IPS-18a (cell line): ENCODE measurements around the gene TIGD6.
"Not testable (repeated sequence)": the region's sequence is repeated elsewhere in the genome, so short reads cannot be mapped to it uniquely, and the experiment has no call there.

ENCODE experiments used
- H3K27ac ChIP-seq: one replicate; pipeline ENCODE4 v1.5.1; 2013; ENCODE audit warnings: low read length
- H3K27me3 ChIP-seq: one replicate; pipeline ENCODE4 v1.6.1; 2013; ENCODE audit warnings: mild to moderate bottlenecking, low read length; ENCODE audit not compliant: control insufficient read depth, insufficient read depth
- H3K36me3 ChIP-seq: one replicate; pipeline ENCODE4 v1.6.1; 2013; ENCODE audit warnings: low read depth, low read length; ENCODE audit not compliant: control insufficient read depth
- H3K4me1 ChIP-seq: one replicate; pipeline ENCODE4 v1.6.1; 2013; ENCODE audit warnings: low read depth, low read length; ENCODE audit not compliant: control insufficient read depth
- H3K4me3 ChIP-seq: one replicate; pipeline ENCODE4 v1.5.1; 2013; ENCODE audit warnings: low read length
- H3K9ac ChIP-seq: one replicate; pipeline ENCODE4 v1.6.1; 2013; ENCODE audit warnings: mild to moderate bottlenecking, low read length, moderate library complexity
- H3K9me3 ChIP-seq: one replicate; pipeline ENCODE4 v1.6.1; 2013; ENCODE audit warnings: low read depth, low read length; ENCODE audit not compliant: control insufficient read depth

Gene TIGD6

DNA sequence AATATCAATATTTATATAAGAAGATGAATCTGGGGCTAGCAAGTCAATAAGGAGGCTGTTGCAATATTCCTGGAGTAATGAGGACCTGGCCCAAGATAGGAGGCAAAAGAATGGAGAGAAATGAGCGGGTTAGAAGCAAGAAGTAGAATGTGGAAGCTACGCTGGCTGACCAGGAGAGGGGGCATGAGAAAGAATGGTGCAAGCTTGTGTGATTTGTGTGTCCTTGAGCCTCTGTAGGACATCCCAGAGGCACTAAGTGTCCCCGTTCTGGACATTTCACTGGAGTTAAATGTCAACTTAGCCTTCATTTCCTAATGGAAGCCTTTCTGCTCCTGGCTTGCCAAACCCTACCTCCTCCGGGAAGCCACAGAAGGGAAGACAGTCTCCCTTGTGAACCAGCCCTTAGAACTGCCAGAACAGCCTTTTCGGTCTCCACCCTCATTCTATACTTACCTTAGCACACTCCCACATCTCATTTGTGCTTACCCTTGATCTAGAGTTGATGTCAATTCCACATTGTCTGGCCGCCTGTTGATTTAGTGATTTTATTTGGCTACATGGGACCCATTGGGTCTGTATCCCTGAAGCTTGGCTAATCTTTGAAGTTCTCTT, 49.2 kb downstream of the TIGD6 start:
- Histone ChIP-seq H3K36me3 (no peaks in the 10 kb centered on the region), H3K9ac (no peak overlapping the region), H3K4me3 (no peak overlapping the region), H3K9me3 (no peaks in the 10 kb centered on the region), H3K27ac (no peak overlapping the region), H3K27me3 (no peaks in the 10 kb centered on the region), H3K4me1 (no peaks in the 10 kb centered on the region)

DNA sequence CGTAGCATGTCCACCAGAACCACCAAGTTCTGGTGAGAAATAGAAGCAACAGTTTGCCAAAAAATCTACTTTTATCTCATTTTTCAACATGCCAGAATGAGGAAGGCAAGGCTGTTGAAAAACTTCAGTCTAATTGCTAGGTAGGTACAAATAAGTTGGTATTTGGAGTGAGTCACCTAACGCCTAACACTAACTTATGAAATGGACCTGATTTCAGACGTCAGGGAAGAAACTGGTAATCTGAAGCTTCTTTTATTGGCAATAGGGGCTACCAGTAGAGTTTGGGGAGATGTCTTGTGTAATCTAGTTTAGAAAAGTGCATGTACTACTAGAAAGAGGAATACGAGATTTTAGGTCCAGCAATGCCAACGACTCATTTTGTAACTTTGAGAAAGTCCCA, 51.5 kb downstream of the TIGD6 start:
- Histone ChIP-seq H3K9me3 (no peaks in the 10 kb centered on the region), H3K4me3 (no peak overlapping the region), H3K36me3 (no peaks in the 10 kb centered on the region), H3K27ac (no peak overlapping the region), H3K27me3 (no peaks in the 10 kb centered on the region), H3K4me1 (no peaks in the 10 kb centered on the region), H3K9ac (no peak overlapping the region)

DNA sequence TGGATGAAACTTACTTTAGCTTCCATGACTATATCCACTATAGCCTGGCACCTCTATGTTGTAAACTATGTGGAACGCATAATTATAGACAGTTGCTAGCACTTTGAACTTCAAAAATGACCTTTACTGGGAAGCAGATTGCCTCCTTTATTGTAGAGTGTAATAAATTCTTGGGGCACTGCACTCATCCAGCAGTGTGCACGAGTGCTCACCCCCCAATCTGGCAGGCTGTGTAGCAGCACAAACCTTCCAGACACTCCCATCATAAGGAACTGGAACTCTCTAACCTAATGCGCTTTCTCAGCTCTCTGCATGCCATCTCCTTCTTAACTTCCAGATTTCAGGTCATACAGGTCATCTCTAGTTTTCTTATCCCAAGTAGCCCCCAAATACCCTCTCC, 54.3 kb downstream of the TIGD6 start:
- Histone ChIP-seq H3K4me1 (no peaks in the 10 kb centered on the region), H3K27ac (no peak overlapping the region), H3K27me3 (no peaks in the 10 kb centered on the region), H3K9me3 (no peaks in the 10 kb centered on the region), H3K4me3 (no peak overlapping the region), H3K36me3 (no peaks in the 10 kb centered on the region), H3K9ac (no peak overlapping the region)

DNA sequence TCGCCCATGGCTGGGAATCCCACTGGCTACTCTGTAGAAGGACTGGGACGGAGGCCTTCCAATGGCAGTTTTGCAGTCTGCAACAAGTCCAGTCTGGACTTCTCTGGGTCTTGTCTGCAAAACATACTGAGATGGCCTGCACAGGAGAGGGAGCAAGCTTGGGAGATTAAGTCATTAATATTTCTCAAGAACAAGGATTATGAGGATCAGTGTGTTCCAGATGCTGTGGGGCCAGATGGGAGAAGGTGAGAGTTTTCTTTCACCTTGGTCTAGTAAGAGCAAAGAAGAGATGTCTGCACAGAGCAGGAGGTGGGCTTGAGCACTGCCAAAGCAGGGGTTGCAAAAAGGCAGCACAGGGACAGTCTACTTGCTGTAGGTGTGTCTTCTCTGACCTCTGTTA, 55.8 kb downstream of the TIGD6 start, which contains the start of gene PDE6A:
PDE6A (minus strand) TSS at position 128 of the 400 bp plus-strand sequence; CDS start at position 8, 120 bp downstream.
- Histone ChIP-seq H3K4me3 (no peak within 1 kb of the TSS), H3K27ac (no peak within 1 kb of the TSS), H3K9me3 (no peaks in the 10 kb centered on the region), H3K9ac (no peak within 1 kb of the TSS), H3K4me1 (no peaks in the 10 kb centered on the region), H3K36me3 (no peaks in the 10 kb centered on the region), H3K27me3 (no peaks in the 10 kb centered on the region)

DNA sequence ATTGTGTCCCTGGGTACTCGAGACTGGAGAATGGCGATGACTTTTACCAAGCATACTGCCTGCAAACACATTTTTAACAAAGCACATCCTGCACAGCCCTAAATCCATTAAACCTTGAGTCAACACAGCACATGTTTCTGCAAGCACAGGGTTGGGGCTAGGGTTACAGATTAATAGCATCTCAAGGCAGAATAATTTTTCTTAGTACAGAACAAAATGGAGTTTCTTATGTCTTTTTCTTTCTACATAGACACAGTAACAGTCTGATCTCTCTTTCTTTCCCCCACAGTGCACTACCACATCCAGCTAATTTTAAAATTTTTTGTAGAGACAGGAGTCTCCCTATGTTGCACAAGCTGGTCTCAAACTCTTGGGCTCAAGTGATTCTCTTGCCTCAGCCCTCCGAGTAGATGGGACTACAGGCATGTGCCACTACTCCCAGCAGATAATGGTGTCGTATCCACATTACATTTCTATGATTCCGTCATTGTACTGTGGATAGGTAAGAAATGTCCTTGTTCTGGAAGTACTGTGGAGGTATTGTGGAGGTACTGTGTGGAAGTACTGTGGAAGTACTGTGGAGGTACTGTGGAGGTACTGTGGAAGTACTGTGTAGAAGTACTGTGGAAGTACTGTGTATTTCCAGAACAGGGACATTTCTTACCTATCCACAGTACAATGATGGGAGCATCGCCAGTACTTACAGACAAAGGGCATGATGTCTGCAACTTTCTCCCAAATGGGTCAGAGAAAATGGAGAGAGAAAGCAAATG, 57.1 kb downstream of the TIGD6 start:
- H3K36me3 ChIP-seq, H3K27ac ChIP-seq, H3K27me3 ChIP-seq, H3K4me1 ChIP-seq, H3K4me3 ChIP-seq, H3K9me3 ChIP-seq, H3K9ac ChIP-seq: not testable (repeated sequence)
